ENCODE data around the gene HBZ.

DNA sequence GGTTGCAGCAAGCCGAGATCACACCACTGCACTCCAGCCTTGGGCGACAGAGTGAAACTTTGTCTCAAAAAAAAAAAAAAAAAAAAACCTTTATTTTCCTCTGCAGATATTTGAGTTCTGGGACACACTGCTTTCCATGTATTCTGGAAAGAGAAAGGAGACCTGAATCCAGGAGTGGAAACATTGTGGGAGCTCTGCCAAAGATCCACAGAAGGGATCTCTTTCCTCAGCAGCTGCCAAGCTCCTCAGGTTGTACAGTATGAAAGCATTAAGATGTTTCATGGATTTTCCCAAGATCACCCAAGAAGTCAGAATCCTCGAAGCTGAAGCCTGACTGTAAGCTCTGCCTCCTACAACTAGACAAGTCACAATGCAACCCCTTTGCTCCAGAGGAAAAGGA, 27.4 kb upstream of the HBZ start:
- TF ChIP-seq, protein P1, sequence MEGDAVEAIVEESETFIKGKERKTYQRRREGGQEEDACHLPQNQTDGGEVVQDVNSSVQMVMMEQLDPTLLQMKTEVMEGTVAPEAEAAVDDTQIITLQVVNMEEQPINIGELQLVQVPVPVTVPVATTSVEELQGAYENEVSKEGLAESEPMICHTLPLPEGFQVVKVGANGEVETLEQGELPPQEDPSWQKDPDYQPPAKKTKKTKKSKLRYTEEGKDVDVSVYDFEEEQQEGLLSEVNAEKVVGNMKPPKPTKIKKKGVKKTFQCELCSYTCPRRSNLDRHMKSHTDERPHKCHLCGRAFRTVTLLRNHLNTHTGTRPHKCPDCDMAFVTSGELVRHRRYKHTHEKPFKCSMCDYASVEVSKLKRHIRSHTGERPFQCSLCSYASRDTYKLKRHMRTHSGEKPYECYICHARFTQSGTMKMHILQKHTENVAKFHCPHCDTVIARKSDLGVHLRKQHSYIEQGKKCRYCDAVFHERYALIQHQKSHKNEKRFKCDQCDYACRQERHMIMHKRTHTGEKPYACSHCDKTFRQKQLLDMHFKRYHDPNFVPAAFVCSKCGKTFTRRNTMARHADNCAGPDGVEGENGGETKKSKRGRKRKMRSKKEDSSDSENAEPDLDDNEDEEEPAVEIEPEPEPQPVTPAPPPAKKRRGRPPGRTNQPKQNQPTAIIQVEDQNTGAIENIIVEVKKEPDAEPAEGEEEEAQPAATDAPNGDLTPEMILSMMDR (IDR thresholded peaks at IDR 0.05), result no peak
- no peak for TF ChIP-seq POLR2A (IDR thresholded peaks at IDR 0.05)
